Panc1 (cell line): Measurements from ENCODE around the gene MEF2D. TPM values are rescaled to one million over a fixed set of nuclear protein-coding genes. Genes with fewer than 3 reads are reported as not detected.

Experiments
- ATAC-seq: fragments of 200-7000 bp; cut with Tn5 transposase; 2 replicates; pipeline ENCODE4 v1.9.1; 2020; ENCODE audit warnings: mild to moderate bottlenecking, moderate library complexity
- BruUV-seq: library from RNA; stranded (reverse); fragments of 400-500 nt; replicated peaks from 2 replicates; lab custom pipeline; 2021; lab: Mats Ljungman, UMichigan
- CTCF ChIA-PET: fragments of 300-600 bp; sonication (Branson Sonifier 250); formaldehyde crosslinking; loops from one replicate; lab custom pipeline; 2022; ENCODE audit warnings: antibody characterized with exemption; lab: Charles Lee
- POLR2A ChIA-PET: fragments of 300-600 bp; sonication (Branson Sonifier 250); formaldehyde crosslinking; loops from one replicate; lab custom pipeline; 2022; ENCODE audit warnings: antibody characterized with exemption; lab: Charles Lee
- DNase-seq: peaks from one replicate; pipeline ENCODE4 v3.0.0-alpha.2; 2010; ENCODE audit warnings: low read depth, low spot score
- H3K27ac ChIP-seq: 2 replicates; pipeline ENCODE4 v1.5.1; 2011; ENCODE audit warnings: mild to moderate bottlenecking, low read length, inconsistent platforms
- H3K27me3 ChIP-seq: fragments of 200-500 bp; sonication (Bioruptor generic); 2 replicates; pipeline ENCODE4 v1.6.0; 2014; ENCODE audit warnings: low read length, inconsistent platforms; ENCODE audit not compliant: control insufficient read depth, insufficient read depth
- H3K36me3 ChIP-seq: fragments of 200-500 bp; sonication (Bioruptor generic); 2 replicates; pipeline ENCODE4 v1.5.1; 2014; ENCODE audit warnings: inconsistent platforms, mild to moderate bottlenecking, low read length, moderate library complexity; ENCODE audit not compliant: control insufficient read depth, insufficient read depth
- H3K4me1 ChIP-seq: 2 replicates; pipeline ENCODE4 v1.5.1; 2011; ENCODE audit warnings: inconsistent platforms, mild to moderate bottlenecking, low read length, moderate library complexity; ENCODE audit not compliant: control insufficient read depth, insufficient read depth
- H3K4me3 ChIP-seq, 2 experiments: 2 replicates each; pipeline ENCODE4 v1.5.1; 2011 to 2012; ENCODE audit warnings: low read depth in 2 of 2, low read length in 2 of 2, mild to moderate bottlenecking in 2 of 2, inconsistent platforms in 1 of 2, moderate library complexity in 1 of 2
- H3K9me3 ChIP-seq: fragments of 200-500 bp; sonication (Bioruptor generic); 2 replicates; pipeline ENCODE4 v1.5.1; 2014; ENCODE audit warnings: low read depth, mild to moderate bottlenecking, inconsistent platforms, low read length, moderate library complexity; ENCODE audit not compliant: control insufficient read depth, insufficient read depth
- POLR2AphosphoS5 ChIP-seq: IDR thresholded peaks from 2 replicates; pipeline ENCODE4 v1.6.1; 2012; ENCODE audit warnings: mild to moderate bottlenecking, low read depth, low read length, moderate library complexity
- SIN3A ChIP-seq: IDR thresholded peaks from 2 replicates; pipeline ENCODE4 v1.6.1; 2012; ENCODE audit warnings: low read depth, mild to moderate bottlenecking, low read length, moderate library complexity, borderline replicate concordance; ENCODE audit not compliant: insufficient read depth
- TCF7L2 ChIP-seq: IDR thresholded peaks from 2 replicates; pipeline ENCODE4 v1.6.1; 2011; ENCODE audit warnings: mild to moderate bottlenecking, low read depth, low read length, inconsistent platforms
- in situ Hi-C: cut with HindIII; loops from 2 replicates; pipeline ENCODE4 v1.10.0; 2016; ENCODE audit warnings: low sequenced_read_pairs, low pct_unique_long_range_greater_than_20kb
- intact Hi-C: fragments of 100-400 bp; cut with micrococcal nuclease; formaldehyde crosslinking; loops from one replicate; pipeline ENCODE4 v1.10.0; 2022; ENCODE audit not compliant: unreplicated experiment
- total RNA-seq: library from RNA; stranded (reverse); gene quantifications from one replicate; pipeline ENCODE4 v1.2.1, GENCODE V29; 2021; ENCODE audit not compliant: unreplicated experiment
- TF ChIP-seq, protein P1 (sequence below): fragments of 450-650 bp; IDR thresholded peaks from 2 replicates; pipeline ENCODE4 v1.5.1; 2017; ENCODE audit warnings: mild to moderate bottlenecking
- TF ChIP-seq, protein P2 (sequence below), 2 experiments: IDR thresholded peaks; 2 replicates each; pipeline ENCODE4 v1.6.1; 2011 to 2012; ENCODE audit warnings: low read depth in 2 of 2, control low read depth in 1 of 2, low read length in 1 of 2, mild to moderate bottlenecking in 1 of 2, moderate library complexity in 1 of 2; ENCODE audit not compliant: insufficient read depth in 1 of 2

Gene MEF2D
- total RNA-seq, 1 experiment from 2014 or later = 30.9 TPM

DNA sequence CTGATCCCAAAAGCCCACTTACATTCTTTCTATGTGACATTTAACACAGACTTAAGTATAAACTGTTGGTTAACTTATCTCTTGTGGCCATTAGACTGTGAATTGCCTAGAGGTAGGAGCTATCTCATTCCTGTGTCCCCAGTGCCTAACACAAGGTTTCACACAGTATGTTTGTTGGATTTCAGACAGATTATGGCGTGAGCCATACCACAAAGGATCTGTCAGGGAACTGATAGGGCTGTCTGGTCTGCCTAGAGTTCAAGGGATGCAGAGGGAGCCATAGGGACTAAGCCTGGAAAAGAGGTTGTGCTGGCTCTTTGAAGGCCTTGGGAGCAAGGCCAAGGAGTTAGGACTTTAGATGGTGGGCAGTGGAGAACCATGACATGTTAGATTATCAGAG, 40.0 kb downstream of the MEF2D start:
- H3K36me3 ChIP-seq = no peaks in the 10 kb centered on the region
- H3K4me1 ChIP-seq = peaks cover 7% of the 10 kb centered on the region; the same call in 1 of the 2 replicates
- H3K27ac ChIP-seq = no peak overlapping the region
- intact Hi-C loops = loop anchor here (10.0 kb wide), 1 partner anchor 64 kb away; no protein-coding TSS in a partner anchor
- ATAC-seq = no peak
- no peaks in the 10 kb centered on the region for H3K27me3 ChIP-seq
- in situ Hi-C loops = no loop called here
- no peak for TF ChIP-seq TCF7L2
- no peak for TF ChIP-seq POLR2AphosphoS5
- TF ChIP-seq, protein P1, sequence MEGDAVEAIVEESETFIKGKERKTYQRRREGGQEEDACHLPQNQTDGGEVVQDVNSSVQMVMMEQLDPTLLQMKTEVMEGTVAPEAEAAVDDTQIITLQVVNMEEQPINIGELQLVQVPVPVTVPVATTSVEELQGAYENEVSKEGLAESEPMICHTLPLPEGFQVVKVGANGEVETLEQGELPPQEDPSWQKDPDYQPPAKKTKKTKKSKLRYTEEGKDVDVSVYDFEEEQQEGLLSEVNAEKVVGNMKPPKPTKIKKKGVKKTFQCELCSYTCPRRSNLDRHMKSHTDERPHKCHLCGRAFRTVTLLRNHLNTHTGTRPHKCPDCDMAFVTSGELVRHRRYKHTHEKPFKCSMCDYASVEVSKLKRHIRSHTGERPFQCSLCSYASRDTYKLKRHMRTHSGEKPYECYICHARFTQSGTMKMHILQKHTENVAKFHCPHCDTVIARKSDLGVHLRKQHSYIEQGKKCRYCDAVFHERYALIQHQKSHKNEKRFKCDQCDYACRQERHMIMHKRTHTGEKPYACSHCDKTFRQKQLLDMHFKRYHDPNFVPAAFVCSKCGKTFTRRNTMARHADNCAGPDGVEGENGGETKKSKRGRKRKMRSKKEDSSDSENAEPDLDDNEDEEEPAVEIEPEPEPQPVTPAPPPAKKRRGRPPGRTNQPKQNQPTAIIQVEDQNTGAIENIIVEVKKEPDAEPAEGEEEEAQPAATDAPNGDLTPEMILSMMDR = no peak
- no peak for TF ChIP-seq SIN3A
- TF ChIP-seq, protein P2, sequence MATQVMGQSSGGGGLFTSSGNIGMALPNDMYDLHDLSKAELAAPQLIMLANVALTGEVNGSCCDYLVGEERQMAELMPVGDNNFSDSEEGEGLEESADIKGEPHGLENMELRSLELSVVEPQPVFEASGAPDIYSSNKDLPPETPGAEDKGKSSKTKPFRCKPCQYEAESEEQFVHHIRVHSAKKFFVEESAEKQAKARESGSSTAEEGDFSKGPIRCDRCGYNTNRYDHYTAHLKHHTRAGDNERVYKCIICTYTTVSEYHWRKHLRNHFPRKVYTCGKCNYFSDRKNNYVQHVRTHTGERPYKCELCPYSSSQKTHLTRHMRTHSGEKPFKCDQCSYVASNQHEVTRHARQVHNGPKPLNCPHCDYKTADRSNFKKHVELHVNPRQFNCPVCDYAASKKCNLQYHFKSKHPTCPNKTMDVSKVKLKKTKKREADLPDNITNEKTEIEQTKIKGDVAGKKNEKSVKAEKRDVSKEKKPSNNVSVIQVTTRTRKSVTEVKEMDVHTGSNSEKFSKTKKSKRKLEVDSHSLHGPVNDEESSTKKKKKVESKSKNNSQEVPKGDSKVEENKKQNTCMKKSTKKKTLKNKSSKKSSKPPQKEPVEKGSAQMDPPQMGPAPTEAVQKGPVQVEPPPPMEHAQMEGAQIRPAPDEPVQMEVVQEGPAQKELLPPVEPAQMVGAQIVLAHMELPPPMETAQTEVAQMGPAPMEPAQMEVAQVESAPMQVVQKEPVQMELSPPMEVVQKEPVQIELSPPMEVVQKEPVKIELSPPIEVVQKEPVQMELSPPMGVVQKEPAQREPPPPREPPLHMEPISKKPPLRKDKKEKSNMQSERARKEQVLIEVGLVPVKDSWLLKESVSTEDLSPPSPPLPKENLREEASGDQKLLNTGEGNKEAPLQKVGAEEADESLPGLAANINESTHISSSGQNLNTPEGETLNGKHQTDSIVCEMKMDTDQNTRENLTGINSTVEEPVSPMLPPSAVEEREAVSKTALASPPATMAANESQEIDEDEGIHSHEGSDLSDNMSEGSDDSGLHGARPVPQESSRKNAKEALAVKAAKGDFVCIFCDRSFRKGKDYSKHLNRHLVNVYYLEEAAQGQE (IDR thresholded peaks at IDR 0.05; ENCODE audit: insufficient read depth in 1 of 2, low read depth in 2 of 2, low read length in 1 of 2) = no peak
- no peak for DNase-seq
- BruUV-seq = no TSS peak
- ChIA-PET POLR2A (interaction anchor here (0.9 kb wide), 1 partner anchor 44 kb away, joined by 3 read pairs; no protein-coding TSS in a partner anchor), CTCF (interaction anchor here (0.6 kb wide), 1 partner anchor 75 kb away, joined by 4 read pairs; no protein-coding TSS in a partner anchor)
- H3K9me3 ChIP-seq = no peaks in the 10 kb centered on the region
- H3K4me3 ChIP-seq = no peak overlapping the region

DNA sequence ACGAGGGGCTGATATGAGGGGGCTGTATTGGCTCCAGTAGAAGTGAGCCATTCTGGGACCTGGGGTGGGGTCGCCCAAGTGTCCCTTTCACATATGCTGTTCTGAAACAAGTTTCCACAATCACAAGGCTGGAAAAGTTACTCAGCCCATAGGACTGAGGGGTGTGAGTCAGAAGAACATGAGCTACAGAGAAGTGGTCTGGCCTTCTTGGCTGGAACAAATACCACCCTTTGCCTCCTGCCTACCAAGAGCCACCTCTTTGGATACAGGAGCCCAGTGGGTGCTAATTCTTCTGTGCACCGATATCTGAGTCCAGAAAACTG, 42.4 kb downstream of the MEF2D start:
- ChIA-PET POLR2A (no interaction called here), CTCF (interaction anchor here (0.7 to 2.1 kb wide), 4 partner anchors 43 to 120 kb away, joined by 3 to 25 read pairs (median 6); partner anchors contain the start of gene MEF2D)
- DNase-seq (no peak), ATAC-seq (no peak)
- H3K27ac ChIP-seq = peak overlapping the region; percentile 73; the same call in 1 of the 2 replicates
- no peaks in the 10 kb centered on the region for H3K36me3 ChIP-seq
- no peak overlapping the region for H3K4me3 ChIP-seq
- TF ChIP-seq, protein P1 = no peak
- TF ChIP-seq TCF7L2 = no peak
- TF ChIP-seq, protein P2 (IDR thresholded peaks at IDR 0.05; ENCODE audit: insufficient read depth in 1 of 2, low read depth in 2 of 2, low read length in 1 of 2) = no peak
- no peak for TF ChIP-seq SIN3A
- TF ChIP-seq POLR2AphosphoS5 = no peak
- H3K4me1 ChIP-seq = peaks cover 7% of the 10 kb centered on the region; the same call in 1 of the 2 replicates
- intact Hi-C loops = loop anchor here (5.0 to 10.0 kb wide), 2 partner anchors 147 to 231 kb away; partner anchors contain the start of gene GPATCH4
- BruUV-seq = no TSS peak
- in situ Hi-C loops = no loop called here
- no peaks in the 10 kb centered on the region for H3K27me3 ChIP-seq
- H3K9me3 ChIP-seq = no peaks in the 10 kb centered on the region
